GM21447 (cell line): ENCODE results near the gene TRMT1.

Source experiments
- ATAC-seq: cut with Tn5 transposase; IDR thresholded peaks from one replicate; pipeline ENCODE4 v1.9.1; 2021; ENCODE audit not compliant: unreplicated experiment

Gene TRMT1

GRCh38 chr19:13103581-13104359 lies 12.8 kb downstream of the TRMT1 start:
- no peak for ATAC-seq

DNA sequence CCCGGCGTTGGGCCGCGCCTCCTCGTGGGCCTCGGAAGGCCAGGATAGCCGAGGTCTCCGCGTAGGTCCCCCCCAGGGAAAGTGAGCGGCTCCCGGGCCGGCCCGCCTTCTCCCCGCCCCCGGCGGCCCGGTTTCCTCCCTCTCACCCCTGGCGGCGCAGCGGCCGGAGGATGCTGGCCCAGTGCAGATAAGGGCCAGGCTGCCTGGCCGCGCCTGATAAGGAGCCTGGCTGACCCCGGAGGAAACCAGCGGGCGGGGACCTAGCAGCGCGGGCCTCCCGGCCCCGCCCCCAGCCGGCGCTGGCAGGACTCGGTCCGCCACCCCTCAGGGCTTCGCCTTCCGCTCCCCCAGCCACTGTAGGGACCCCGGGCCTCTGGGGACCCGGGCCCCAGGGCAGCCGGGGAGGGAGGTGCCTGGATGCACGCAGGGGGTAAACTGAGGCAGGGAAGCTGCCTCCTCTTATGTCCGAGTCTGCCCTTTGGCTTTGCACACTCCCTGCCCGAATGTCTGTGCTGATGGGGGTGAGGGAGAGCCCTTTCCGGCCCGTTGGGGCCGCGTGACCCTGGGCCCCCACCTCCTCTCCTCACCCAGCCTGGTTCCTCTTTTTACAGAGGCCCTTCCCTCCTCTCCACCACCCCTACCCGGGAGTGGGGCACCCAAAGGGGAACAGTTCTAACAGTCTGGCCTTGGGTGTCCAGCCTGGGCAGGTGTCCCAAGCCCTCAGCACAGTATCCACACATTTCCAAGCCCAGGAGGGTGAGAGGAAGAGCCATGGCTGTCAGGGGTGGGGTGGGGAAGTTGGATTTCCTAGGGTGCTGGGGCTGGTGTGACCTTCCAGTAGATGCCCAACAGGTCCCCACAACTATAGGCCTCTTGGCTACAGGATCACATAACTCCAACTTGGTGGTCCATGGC lies 13.6 kb downstream of the TRMT1 start, which contains the start of gene LYL1:
TSS of gene LYL1 (minus strand) at position 193 of the 915 bp plus-strand sequence. CDS start 1,687 bp downstream, outside the sequence.
- peak; percentile 52 for ATAC-seq

DNA sequence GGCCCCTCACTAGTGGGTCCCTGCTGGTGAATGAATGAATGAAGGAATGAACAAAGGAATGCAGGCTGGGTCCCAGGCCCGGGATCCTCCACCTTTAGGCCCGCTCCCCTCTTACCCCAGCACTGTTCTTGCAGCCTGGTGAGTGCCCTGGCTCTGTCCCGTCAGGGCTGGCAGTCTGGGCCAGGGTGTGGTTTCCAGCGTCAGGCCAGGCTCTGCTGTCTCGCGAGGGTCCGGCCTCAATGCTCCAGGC lies 14.2 kb downstream of the TRMT1 start:
- no peak for ATAC-seq

- ATAC-seq: no peak
Observed at GRCh38 chr19:13101590-13102415, 14.7 kb downstream of the TRMT1 start.

DNA sequence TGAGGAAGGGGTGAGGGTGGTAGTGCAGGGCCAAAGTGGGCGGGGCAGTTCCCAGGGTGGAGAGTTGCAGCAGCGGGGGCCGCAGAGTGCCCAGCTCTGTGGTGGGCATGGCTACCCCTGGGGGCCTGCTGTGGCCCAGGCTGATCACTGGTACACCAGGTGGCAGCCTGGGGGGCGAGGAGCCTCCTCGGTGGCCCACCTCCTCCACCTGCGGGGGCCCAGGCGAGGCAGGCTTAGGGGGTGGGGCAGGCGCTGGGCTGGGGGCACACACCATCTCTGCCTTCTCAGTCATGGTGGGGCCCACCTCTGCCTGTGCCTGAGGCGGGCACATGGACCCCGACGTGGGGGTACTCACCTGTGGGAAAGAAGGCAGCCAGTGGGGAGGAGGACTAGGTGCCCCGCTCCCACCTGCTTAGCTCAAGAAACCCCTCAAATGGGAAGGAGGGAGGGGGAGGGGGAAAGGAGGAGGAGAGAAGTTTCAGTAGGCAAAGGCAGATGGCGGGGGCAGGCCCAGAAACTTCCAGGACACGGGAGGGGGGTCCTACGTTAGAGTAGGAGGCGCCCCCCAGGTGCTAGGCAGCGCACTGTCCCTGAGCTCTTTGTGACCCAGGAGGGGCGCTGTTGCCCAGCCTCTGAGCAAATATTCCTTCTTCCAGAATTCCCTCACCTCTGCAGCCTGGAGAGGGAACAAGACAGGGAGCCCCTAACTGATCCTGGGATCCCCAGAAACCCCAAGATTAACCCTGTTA lies 15.5 kb downstream of the TRMT1 start:
- ATAC-seq: no peak

DNA sequence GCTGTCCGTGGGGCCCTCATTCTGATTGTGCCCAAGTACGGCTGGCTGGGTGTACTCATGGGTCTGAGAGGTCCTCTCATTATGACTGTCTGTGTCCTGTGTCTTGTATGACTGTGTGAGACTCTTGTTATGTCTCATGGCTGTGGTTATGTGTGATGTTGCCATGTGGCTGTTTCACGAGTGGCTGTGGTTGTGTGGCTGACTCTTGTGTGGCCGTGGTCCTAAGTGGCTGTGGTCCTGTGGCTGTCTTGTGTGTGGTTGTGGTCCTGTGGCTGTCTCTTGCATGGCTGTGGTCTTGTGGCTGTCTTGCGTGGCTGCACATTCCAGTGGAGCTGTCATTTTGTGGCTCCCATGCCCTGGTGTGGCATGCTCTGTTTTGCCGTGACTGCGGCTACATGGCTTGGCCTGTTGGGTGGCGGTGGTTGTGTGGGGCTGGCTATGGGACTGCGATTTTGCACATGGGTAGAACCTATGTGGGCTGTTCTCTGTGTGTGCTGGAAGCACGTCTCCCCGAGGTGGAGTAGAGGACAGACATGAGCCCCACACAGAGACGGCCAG lies 16.4 kb downstream of the TRMT1 start:
- no peak for ATAC-seq

- no peak for ATAC-seq
Observed at GRCh38 chr19:13099073-13099999, 17.2 kb downstream of the TRMT1 start.

DNA sequence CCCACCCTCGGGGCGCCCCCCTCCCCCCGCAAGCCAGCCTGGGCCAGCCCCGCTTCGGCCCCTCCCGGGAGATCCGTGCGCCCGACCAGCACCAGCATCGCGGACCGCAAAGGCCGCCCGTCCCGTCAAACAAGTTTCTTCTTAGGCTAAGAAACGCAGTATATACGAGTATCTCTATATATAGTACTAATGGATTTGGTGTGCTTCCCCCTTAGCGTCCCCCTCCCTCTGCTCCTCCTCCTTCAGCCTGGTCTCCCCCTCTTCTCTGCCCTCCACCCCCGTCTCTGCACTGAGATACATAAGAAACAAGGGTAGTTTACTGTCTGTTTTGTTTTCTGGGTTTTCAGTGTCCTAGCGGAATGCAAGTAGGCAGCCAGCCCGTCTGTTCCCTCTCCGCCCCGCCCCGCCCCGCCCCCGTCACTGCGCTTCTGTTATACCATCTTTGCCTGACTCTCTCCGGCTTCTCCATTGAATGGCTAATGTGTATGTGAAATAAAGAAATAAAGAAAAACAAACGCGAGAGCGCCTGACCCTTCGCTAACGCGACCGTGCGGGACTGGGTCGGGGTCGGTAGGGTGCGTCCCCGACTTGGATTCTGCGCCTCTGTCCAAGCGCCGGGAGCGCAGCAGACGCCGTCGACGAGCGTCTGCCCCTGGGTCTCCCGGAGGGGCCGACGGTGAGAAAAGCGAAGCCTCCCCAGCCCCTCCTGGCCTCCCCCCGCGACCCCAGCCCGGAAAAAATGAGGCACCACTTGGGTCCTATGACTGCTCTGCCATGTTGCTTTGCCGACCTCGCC lies 18.1 kb downstream of the TRMT1 start:
- no peak for ATAC-seq

DNA sequence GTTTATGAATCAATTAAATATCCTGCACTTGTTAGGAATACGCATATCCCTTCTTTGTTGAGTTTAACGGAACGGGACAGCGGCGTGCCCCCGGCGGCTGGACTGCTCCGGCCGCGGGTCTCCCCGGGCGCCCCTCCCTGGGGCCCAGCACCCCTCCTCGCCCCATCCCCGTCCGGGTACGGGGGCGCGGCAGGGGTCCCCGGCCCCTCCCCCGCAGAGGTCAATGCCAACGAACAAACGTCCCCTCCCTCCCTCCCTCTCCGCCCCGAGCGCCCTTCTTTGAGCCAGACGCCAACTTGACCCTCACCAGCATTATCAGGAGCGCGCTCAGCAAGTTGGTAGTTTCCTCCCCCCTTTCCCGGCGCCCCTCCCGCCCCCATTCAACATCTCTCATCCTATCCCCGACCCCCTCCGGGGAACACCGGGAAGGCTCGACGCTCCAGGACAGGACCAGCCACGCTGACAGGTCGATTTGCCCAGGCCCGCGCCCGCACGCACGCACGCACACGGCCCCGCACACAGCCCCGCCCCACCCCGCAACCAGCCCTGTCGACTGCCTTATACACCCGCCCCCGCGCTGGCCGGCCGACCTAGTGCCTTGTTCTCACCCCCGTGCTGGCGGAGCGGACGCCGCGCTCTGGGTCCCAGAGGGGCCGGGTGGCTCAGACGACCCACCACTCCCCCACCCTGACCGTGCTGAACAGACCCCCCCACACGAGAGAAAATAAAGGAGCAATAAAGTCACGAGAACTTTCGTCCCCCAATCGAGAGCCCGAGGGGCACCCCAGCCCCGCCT lies 18.9 kb downstream of the TRMT1 start:
- ATAC-seq: no peak

- ATAC-seq: no peak
Observed at GRCh38 chr19:13097033-13097462, 19.5 kb downstream of the TRMT1 start.

GRCh38 chr19:13095934-13096927 lies 20.3 kb downstream of the TRMT1 start:
- ATAC-seq: no peak

GRCh38 chr19:13095393-13095784 lies 21.2 kb downstream of the TRMT1 start:
- ATAC-seq: no peak

GRCh38 chr19:13094771-13095392 lies 21.7 kb downstream of the TRMT1 start:
- ATAC-seq: no peak

GRCh38 chr19:13094106-13094504 lies 22.4 kb downstream of the TRMT1 start:
- no peak for ATAC-seq

DNA sequence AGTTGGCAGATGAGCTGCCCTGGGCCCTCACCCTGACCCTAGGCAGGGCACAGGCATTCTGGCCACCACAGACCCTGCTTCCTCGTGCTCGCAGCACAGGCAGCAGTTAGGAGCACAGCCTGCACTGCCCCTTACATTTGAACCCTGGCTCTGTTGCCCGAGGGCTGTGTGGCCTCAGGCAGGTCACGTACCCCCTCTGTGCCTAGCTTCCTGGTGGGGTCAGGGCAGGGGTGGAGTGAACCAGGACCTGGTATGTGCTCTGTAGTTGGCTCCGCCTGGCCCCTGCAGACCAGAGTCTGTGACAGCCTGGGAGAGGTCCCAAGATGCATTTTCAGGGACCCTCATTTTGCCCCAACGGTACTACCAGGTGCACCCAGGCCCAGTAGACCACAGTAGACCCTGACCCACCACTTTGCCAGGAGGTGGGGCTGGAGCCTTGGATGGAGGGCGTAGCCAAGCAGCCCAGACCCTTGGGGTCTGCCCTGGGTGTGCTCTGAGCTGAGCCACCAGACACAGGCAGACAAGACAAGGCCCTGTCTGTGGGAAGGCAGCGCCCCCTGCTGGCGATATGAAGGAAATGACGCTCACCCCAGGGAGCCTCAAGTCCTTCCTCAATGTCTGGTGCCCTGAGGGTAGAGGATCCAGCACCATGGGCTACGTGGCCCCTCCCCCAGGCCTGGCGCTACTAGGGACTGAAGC lies 23.0 kb downstream of the TRMT1 start:
- no peak for ATAC-seq
